Measurements from ENCODE around the gene HIBCH. TPM values are rescaled to one million over a fixed set of nuclear protein-coding genes. Genes with fewer than 3 reads are reported as not detected.

Gene HIBCH
- total and polyA plus RNA-seq, 2 experiments from 2014 or later: 10.4 to 29.0 TPM

DNA sequence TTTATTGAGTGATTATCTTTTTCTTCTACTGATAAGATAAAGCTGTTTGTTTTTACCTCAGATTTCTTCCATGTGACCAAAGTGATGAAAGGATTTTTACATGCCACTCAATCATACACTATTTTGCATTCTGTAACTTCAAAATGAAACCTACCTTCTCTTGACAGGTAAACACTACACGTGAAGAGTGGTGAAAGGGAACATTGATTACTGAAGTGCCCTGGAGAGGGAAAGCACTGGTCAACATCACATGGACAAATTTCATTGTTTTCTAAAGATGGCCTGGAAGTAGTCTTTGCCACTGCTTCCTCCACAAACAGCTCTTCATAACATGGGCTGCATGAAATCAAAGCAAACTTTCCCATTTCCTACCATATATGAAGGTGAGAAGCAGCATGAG lies 120.1 kb downstream of the HIBCH start:
- Histone ChIP-seq H3F3A (ENCODE audit: insufficient read depth) (no peaks in the 10 kb centered on the region), H2AFZ (no peak overlapping the region), H3K79me2 (ENCODE audit: insufficient read depth) (no peaks in the 10 kb centered on the region), H3K27ac (no peak overlapping the region), H3K4me1 (ENCODE audit: insufficient read depth) (no peaks in the 10 kb centered on the region; the same call in 1 of the 2 replicates), H3K9me3 (ENCODE audit: low read depth) (no peaks in the 10 kb centered on the region), H4K20me1 (ENCODE audit: insufficient read depth) (no peaks in the 10 kb centered on the region), H3K9me2 (ENCODE audit: insufficient read depth) (no peaks in the 10 kb centered on the region), H3K9ac (no peak overlapping the region), H3K4me2 (ENCODE audit: unreplicated experiment) (no peak overlapping the region), H3K36me3 (ENCODE audit: low read depth) (peaks cover 9% of the 10 kb centered on the region), H3K27me3 (replicated peaks; ENCODE audit: insufficient read depth) (no peaks in the 10 kb centered on the region), H3K4me3 (no peak overlapping the region)
- in situ Hi-C loops (cut with MboI): no loop called here
- TF ChIP-seq EZH2phosphoT487 (IDR thresholded peaks at IDR 0.05; ENCODE audit: insufficient read depth, low read depth): no peak
- TF ChIP-seq EZH2 (IDR thresholded peaks at IDR 0.05; ENCODE audit: insufficient read depth, poor library complexity, severe bottlenecking): no peak
- DNase-seq: no peak
- 97 to 100% methylated on average over 1 of the region's 1 CpG for WGBS, 2 experiments (ENCODE audit: low coverage in 1 of 2, low lambda C conversion rate in 2 of 2, missing lambda C conversion rate in 2 of 2)

DNA sequence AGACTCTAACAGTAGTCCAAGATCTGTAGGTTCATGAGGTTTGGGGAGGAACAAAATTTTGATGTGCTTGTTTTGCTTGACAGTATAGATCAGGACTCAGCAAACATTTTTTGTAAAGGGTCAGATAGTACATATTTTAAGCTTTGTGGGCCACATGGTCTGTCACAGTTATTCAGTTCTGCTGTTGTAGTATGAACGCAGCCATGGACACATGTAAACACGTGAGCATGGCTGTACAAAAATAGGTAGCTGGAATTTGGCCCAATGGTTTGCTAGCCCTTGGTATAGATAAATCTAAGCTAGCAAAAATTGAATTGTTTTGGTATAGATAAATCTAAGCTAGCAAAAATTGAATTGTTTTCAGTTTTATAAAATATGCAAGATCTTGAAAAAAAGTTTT lies 120.5 kb downstream of the HIBCH start:
- WGBS, 2 experiments (ENCODE audit: low coverage in 1 of 2, low lambda C conversion rate in 2 of 2, missing lambda C conversion rate in 2 of 2): 59 to 79% methylated on average over 2 of the region's 2 CpGs

DNA sequence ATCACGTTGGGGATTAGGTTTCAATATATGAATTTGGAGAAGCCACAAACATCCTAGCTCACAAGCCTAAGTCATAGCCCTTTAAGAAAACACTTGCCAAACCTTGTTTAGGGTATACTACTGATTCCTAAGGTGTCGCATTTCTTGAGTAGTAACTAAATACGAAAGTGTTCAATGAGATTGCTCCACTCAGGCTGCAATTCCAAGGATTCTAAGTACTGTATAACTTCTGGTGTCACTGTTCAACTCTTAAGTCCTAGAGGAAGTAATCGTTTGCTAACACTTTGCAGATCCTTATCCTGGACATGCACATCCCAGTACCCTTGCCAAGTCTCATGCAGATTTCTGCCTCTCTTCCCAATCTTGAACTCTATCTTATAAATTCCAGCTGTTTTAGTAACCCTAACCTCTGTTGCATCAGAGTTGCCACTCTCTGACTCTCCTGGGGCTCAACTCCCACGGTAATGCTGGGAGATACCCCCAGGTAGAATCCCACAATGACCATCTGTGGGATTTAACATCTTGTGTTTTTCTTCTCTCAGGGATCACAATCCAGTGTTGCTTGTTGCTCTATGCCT lies 122.4 kb downstream of the HIBCH start:
- in situ Hi-C loops (cut with MboI): no loop called here
- Histone ChIP-seq H3K79me2 (ENCODE audit: insufficient read depth) (no peaks in the 10 kb centered on the region), H2AFZ (no peak overlapping the region), H3K4me3 (no peak overlapping the region), H3K36me3 (ENCODE audit: low read depth) (no peaks in the 10 kb centered on the region), H4K20me1 (ENCODE audit: insufficient read depth) (no peaks in the 10 kb centered on the region), H3K9me3 (ENCODE audit: low read depth) (no peaks in the 10 kb centered on the region), H3K4me2 (ENCODE audit: unreplicated experiment) (no peak overlapping the region), H3F3A (ENCODE audit: insufficient read depth) (no peaks in the 10 kb centered on the region), H3K9ac (no peak overlapping the region), H3K27me3 (replicated peaks; ENCODE audit: insufficient read depth) (no peaks in the 10 kb centered on the region), H3K9me2 (ENCODE audit: insufficient read depth) (no peaks in the 10 kb centered on the region), H3K27ac (no peak overlapping the region), H3K4me1 (ENCODE audit: insufficient read depth) (no peaks in the 10 kb centered on the region; the same call in 1 of the 2 replicates)
- peak; percentile 28 for DNase-seq
- TF ChIP-seq EZH2 (IDR thresholded peaks at IDR 0.05; ENCODE audit: insufficient read depth, poor library complexity, severe bottlenecking) (no peak), EZH2phosphoT487 (IDR thresholded peaks at IDR 0.05; ENCODE audit: insufficient read depth, low read depth) (no peak)
- WGBS, 2 experiments (ENCODE audit: low coverage in 1 of 2, low lambda C conversion rate in 2 of 2, missing lambda C conversion rate in 2 of 2): 45 to 52% methylated on average over 5 of the region's 5 CpGs

More for the DNA sequence above, 120.5 kb downstream of the HIBCH start:
- H3K9ac ChIP-seq: no peak overlapping the region
- H4K20me1 ChIP-seq (ENCODE audit: insufficient read depth): no peaks in the 10 kb centered on the region
- no peak overlapping the region for H3K27ac ChIP-seq
- in situ Hi-C loops (cut with MboI): no loop called here
- no peak overlapping the region for H3K4me2 ChIP-seq (ENCODE audit: unreplicated experiment)
- no peaks in the 10 kb centered on the region for H3K27me3 ChIP-seq (replicated peaks; ENCODE audit: insufficient read depth)
- H2AFZ ChIP-seq: no peak overlapping the region
- H3K9me3 ChIP-seq (ENCODE audit: low read depth): no peaks in the 10 kb centered on the region
- TF ChIP-seq EZH2 (IDR thresholded peaks at IDR 0.05; ENCODE audit: insufficient read depth, poor library complexity, severe bottlenecking) (no peak), EZH2phosphoT487 (IDR thresholded peaks at IDR 0.05; ENCODE audit: insufficient read depth, low read depth) (no peak)
- peaks cover 9% of the 10 kb centered on the region for H3K36me3 ChIP-seq (ENCODE audit: low read depth)
- no peaks in the 10 kb centered on the region for H3K79me2 ChIP-seq (ENCODE audit: insufficient read depth)
- H3K4me3 ChIP-seq: no peak overlapping the region
- DNase-seq: no peak
- no peaks in the 10 kb centered on the region for H3K9me2 ChIP-seq (ENCODE audit: insufficient read depth)
- no peaks in the 10 kb centered on the region; the same call in 1 of the 2 replicates for H3K4me1 ChIP-seq (ENCODE audit: insufficient read depth)
- no peaks in the 10 kb centered on the region for H3F3A ChIP-seq (ENCODE audit: insufficient read depth)

DNA sequence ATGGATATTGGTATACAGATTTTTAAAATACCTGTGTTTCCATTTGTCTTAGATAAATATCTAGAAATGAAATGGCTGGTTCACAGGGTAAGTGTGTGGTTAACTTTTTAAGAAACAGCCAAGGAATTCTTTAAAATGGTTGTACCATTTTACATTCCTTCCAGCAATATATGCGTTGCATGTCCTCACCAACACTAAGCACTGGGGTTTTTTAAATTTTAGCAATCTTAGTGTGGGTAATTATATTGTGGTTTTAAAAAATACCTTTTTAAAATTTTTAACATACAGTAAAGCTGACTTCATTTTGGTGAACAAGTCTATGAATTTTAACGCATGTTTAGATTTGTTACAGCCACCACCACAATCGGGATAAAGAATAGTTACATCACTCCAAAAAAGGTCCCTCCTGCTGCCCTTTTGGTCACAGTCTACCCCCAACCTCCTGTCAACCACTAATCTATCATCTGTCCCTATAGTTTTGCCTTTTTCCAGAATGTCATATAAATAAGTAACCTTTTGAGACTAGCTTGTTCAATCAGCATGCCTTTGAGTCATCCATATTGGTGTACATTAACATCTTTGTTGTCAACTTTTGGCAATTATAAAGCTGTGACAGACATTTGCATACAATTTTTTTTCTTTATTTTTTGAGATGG lies 129.0 kb downstream of the HIBCH start:
- H3K4me2 ChIP-seq (ENCODE audit: unreplicated experiment): no peak overlapping the region

More for the DNA sequence above, 129.0 kb downstream of the HIBCH start:
- Histone ChIP-seq H3F3A (ENCODE audit: insufficient read depth) (no peaks in the 10 kb centered on the region), H3K9ac (no peak overlapping the region), H3K79me2 (ENCODE audit: insufficient read depth) (no peaks in the 10 kb centered on the region), H3K9me3 (ENCODE audit: low read depth) (no peaks in the 10 kb centered on the region), H3K36me3 (ENCODE audit: low read depth) (no peaks in the 10 kb centered on the region), H3K9me2 (ENCODE audit: insufficient read depth) (no peaks in the 10 kb centered on the region), H3K4me3 (no peak overlapping the region), H3K27ac (no peak overlapping the region), H4K20me1 (ENCODE audit: insufficient read depth) (no peaks in the 10 kb centered on the region), H2AFZ (no peak overlapping the region), H3K4me1 (ENCODE audit: insufficient read depth) (no peaks in the 10 kb centered on the region), H3K27me3 (replicated peaks; ENCODE audit: insufficient read depth) (no peaks in the 10 kb centered on the region)
- WGBS, 2 experiments (ENCODE audit: low coverage in 1 of 2, low lambda C conversion rate in 2 of 2, missing lambda C conversion rate in 2 of 2): 96 to 97% methylated on average over 3 of the region's 3 CpGs
- in situ Hi-C loops (cut with MboI): no loop called here
- TF ChIP-seq EZH2 (IDR thresholded peaks at IDR 0.05; ENCODE audit: insufficient read depth, poor library complexity, severe bottlenecking) (no peak), EZH2phosphoT487 (IDR thresholded peaks at IDR 0.05; ENCODE audit: insufficient read depth, low read depth) (no peak)
- no peak for DNase-seq
